IPS DF 19.7 (cell line): ENCODE data around the gene GSG1.

Source experiments
- DNase-seq: peaks from one replicate; pipeline ENCODE4 v3.0.0-alpha.2; 2013; ENCODE audit warnings: low read depth, low spot score

Gene GSG1

GRCh38 chr12:13120413-13120812 is 16.9 kb upstream of the GSG1 start:
- DNase-seq = no peak

GRCh38 chr12:13119826-13120225 is 16.4 kb upstream of the GSG1 start:
- no peak for DNase-seq

DNA sequence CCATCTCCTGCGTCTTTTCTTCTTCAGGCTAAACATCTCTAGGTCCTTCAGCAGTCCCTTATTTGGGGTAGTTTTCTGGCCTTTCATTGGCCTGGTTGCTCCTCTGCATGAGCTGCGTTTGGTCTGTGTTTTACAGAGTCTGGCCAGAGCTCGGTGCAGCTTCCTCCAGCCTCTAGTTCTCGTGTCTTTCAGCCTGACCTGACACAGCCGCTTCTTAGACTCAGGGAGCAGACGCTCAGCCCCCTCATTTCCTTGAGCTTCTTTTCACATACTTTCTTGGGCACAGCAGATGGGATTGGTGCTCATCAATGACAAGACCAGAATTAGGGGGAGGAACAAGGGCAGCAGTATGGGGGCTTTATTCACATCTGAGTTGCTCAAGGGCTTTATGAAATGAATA is 13.6 kb upstream of the GSG1 start:
- no peak for DNase-seq

DNA sequence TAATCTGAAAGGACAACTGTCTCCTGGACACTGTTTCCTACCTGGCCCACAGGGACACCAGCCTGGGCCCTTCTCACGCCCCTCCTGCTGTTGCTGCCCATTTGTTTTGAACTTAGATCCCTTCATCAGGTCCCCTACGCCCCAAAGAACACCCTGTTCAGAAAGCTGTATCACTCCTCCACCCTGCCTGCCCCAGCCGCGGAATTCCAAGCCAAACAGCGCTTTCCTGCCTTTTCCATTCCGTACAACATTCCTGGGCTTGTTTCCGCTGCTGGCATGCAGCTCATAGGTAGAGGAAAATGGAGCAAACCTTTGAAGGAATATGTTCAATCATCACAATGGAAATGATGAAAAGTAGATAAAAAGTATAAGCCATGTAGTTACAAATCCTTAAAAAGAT is 12.8 kb upstream of the GSG1 start:
- no peak for DNase-seq

- no peak for DNase-seq
Measured at GRCh38 chr12:13114251-13115052, 11.0 kb upstream of the GSG1 start.

GRCh38 chr12:13112968-13113367 is 9.5 kb upstream of the GSG1 start:
- DNase-seq = no peak

- DNase-seq = no peak
Measured at GRCh38 chr12:13106666-13107065, 3.2 kb upstream of the GSG1 start.

DNA sequence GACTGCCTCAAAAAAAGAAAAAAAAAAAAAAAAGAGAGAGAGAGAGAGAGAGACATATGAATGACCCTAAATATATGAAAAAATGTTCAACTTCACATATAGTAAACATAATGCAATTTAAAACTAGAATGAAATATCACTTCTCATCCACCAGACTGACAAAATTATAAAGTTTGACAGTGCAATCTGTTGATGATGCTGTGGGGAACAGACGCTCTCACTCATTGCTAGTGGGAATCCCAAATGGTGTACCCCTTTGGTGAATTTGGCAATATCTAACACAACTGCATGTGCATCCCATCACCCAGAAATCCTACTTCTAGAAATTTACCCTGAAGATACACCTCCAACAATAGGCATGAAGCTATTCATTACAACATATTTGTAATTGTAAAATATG is 2.3 kb upstream of the GSG1 start:
- DNase-seq = no peak

DNA sequence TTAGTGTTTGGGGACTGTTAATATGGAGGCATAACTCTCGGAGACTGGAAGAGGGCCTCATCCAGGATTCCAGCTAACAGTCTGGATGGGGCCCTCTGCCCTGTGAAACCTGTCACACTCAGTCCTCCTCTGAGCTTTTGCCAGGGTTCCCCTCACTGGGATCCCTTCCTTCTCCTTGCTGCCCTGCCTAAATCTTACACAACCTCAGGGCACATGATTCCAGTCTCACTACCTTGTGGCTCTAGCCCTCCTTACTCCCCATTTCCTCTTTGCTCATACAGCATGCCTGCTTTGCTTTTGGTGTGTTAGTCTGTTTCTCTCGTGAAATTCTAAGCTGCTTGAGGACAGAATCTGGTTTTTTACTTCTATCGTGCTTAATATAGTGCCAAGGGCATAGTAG is 942 bp upstream of the GSG1 start:
- DNase-seq = no peak

- no peak for DNase-seq
Measured at GRCh38 chr12:13102461-13103195, 839 bp downstream of the GSG1 start.

DNA sequence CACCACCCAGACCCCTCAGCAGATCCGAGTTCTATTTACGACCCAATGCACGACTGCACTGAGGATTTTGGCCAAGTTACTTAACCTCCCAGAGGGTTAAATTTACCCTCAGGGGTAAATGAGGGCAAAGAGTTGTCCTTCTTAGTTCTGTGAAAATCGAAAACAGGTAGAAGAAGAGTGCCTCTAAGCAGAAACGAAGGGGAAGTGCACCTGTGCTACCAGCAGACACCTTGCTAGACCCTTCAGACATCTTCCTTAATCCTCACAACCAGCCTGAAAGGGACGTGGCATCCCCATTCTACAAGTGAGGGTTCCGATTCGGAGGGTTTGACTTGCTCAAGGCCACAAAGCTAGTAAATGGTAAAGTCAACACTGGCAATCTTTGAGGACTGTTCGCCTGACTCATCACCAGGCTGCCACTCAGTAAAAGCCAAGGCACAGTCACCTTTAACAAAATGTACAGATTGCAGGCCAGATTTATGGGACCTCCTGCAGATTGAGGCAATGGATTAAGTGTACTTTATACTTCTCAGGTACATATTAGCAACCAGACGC is 1.6 kb downstream of the GSG1 start:
- no peak for DNase-seq

DNA sequence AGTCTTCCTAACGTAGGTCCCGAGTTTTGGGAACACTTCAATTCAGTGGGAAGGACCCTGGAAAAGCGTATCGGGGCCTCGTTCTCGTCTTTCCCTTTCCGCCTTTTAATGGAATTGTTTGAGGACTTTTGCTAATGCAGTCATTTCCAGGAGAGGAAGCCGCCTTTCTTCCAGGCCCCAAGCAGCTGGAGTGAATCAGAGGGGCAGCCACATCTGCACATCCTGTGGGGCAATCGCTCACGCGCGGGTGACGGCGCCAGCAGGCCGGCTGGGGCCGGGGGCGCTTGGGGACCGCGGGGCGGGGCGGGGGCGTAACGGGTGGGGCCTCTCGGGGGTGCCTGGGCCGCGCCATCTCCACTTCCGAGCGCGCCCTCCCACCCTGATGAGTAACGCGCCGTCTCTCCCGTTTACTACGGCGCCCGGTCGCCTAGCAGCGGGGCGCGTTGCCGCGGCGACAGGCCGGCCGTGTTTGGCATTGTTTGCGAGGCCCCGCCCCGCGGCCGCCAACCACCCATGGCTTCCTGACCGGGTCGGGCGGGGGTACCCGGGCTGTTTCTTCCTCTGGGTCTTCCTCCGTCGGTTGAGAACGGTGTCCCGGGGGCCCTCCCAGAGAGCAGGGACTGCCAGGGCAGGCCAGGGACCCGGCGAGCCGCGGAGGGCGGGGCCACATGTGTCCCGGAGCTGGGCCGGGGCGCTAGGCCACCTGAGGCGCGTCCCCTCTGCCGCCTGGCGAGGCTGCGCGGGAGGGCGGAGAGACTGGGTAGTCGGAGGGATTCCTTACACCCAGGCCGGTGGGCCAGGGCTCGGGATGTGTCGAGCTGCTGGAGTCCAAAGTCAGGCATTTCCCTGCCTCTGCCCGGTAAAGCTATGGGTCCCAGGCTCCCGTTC is 2.3 kb downstream of the GSG1 start:
- DNase-seq = no peak

DNA sequence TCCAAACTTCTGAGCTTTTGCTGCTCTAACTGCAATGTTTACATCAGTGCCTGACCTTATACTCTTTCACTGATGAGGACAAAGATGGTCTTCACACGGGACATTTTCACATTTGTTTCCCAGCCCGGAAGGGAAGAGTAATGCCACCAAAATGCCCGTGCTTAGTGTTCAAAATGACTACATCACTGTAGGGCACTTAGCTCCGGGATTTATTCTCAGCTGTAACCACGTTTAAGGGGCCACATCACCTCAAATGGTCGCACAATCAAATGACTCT is 2.9 kb downstream of the GSG1 start:
- DNase-seq = no peak

- DNase-seq = no peak
Measured at GRCh38 chr12:13099844-13100604, 3.4 kb downstream of the GSG1 start.

DNA sequence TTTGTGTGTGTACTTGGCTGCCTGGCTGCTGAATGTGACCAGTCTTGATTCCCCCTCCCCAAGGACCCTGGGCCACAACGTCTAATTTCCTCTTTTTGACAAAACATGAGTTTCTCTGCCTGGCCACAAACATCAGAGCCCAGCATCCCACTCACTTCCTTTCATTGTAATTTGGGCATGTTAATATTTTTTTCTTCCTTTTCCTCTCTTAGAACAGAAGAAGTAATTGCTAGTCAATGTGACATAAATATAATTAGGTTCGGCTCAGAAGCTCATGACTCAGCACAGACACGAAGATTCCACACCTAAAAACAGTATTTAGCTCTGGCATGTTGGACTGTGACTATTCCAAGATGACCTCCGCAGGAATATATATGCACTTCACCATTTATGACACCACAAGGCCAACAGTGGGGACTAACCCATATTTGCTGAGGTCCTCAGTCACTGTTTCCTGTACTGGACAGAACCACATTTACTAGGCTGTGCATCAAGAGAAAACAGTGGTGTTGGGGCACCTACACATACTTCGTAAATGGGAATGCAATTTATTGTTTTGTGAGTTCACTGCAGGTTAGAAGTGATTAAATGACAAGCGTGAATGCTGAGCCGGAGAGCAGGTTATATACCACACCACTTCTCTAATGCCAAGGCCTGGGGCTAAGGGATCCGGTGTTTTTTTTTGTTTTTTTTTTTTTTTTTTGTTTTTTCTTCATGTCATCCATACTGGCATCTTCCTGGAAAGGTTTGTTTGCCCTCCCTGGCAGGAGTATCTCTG is 4.2 kb downstream of the GSG1 start:
- no peak for DNase-seq

DNA sequence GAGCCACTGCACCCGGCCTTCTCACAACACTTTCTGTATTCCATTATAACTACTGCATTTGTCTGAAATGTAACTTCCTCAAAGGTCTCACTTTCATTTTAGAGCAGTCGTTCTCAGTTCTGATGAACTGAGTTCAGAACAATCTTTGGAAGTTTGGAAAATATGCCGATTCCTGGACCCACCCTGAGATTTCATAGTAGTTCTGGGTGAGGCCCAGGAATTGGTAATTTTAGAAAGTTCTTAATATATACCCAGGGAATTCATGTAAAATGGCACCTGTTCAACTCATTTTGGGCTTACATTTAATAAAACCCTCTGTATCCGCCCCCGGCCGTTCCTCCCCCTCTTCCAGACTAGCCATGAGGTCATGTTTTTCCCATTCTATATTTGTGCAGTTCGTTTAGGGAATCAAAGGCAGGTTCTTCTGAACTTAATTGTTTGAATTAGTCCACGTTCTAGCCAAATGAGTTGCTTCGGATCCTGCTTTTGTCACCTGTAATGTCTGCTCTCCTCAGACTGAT is 5.9 kb downstream of the GSG1 start:
- no peak for DNase-seq

DNA sequence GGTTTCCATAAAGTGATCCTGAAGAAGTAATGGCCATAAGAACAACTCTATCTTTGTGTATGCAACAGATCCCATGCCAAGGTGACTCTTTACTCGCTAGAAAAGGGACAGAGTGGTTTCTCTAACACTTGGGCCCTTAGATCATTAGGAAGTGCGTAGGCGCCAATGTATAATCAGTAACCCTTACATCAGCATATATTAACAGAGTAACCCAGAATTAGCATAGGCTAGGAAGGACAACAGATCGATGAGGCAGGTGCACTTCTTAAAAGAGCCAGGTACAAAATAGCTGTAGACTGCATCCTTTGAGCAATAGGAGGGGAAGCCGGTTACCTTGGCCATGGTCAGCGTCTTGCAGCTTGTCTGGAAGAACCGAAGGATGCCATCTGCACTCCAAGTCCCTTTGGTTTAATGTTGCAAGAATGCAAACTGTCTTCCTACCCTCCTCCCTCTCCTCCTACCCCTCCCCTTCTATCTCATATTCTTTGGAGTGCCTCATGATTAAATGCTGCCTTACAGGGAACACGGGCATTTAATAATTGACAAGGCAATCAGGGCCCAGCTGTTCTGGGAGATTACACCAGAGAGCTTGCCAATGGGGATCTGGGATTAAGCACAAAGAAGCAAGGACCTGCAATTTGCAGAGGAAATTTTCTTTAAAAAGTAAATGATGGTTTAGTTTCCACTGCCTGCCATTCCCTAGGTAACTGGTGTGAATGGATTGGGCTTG is 8.0 kb downstream of the GSG1 start:
- no peak for DNase-seq

GRCh38 chr12:13094367-13094766 is 9.1 kb downstream of the GSG1 start:
- DNase-seq = no peak

GRCh38 chr12:13093848-13094220 is 9.6 kb downstream of the GSG1 start:
- DNase-seq = no peak
